ENCODE measurements around the gene UBXN6.

DNA sequence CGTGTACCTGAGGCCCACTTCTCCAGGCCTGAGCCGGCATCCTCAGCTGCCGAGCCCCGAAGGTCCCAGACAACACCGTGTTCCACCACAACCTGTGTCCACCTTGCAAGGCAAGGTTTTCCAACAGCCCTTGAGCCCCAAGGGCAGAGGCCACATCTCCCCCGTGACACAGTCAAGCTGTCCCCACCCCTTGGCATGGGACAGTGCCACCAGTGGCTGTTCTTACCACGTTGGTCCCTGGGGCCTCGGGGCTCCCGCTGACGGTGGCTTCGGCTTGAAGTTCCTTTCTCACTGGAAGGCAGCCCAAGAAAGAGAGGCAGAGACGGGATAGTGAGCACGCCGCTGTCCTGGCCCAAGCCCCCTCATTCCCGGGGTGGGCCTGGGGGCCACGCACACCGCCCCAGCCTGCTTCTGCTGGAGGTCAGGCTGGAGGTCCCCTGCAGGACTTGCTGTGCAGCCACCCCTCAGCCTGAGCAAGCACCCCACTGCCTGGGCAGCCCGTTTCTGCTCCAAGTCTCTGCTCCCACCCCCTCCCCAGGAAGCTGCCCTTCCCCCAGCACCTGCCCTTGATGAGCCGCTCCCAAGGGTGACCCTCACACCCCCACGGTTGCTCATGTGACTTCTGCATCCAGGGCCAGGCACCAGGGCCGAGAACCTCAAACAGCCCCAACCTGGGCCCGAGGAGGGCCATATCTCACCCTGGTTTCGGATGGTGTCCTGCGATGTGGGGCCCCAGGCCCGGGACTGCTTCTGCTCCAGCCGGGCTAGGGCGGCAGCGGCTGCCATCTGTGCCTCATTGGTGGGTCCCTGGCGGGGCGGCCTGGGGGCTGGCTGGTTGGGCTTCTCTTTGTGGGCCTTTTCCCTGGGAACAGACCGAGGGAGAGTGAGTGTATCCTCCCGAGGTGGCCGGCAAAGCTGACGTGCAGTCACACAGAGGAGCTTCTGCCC lies 4.1 kb downstream of the UBXN6 start:
- TF ChIP-seq JUND (IDR thresholded peaks at IDR 0.05) (no peak), POLR2AphosphoS5 (IDR thresholded peaks at IDR 0.05; ENCODE audit: low read depth, low read length) (no peak), EZH2phosphoT487 (IDR thresholded peaks at IDR 0.05; ENCODE audit: borderline replicate concordance) (no peak), EGR1 (IDR thresholded peaks at IDR 0.05; ENCODE audit: low read depth) (no peak), MAX (IDR thresholded peaks at IDR 0.05) (no peak), POLR2A (IDR thresholded peaks at IDR 0.05; ENCODE audit: borderline replicate concordance, extremely low read depth, insufficient read depth, insufficient read length) (no peak)
- TF ChIP-seq, protein P1, sequence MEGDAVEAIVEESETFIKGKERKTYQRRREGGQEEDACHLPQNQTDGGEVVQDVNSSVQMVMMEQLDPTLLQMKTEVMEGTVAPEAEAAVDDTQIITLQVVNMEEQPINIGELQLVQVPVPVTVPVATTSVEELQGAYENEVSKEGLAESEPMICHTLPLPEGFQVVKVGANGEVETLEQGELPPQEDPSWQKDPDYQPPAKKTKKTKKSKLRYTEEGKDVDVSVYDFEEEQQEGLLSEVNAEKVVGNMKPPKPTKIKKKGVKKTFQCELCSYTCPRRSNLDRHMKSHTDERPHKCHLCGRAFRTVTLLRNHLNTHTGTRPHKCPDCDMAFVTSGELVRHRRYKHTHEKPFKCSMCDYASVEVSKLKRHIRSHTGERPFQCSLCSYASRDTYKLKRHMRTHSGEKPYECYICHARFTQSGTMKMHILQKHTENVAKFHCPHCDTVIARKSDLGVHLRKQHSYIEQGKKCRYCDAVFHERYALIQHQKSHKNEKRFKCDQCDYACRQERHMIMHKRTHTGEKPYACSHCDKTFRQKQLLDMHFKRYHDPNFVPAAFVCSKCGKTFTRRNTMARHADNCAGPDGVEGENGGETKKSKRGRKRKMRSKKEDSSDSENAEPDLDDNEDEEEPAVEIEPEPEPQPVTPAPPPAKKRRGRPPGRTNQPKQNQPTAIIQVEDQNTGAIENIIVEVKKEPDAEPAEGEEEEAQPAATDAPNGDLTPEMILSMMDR (IDR thresholded peaks at IDR 0.05 in 2 of 3, conservative IDR thresholded peaks at IDR 0.05 in 1 of 3; ENCODE audit: borderline replicate concordance in 1 of 3, insufficient read depth in 1 of 3, low read depth in 2 of 3, low read length in 2 of 3) = no peak
